GM19467 (cell line): ENCODE data around the gene HSD3B7.

Source experiments
- ATAC-seq: cut with Tn5 transposase; IDR thresholded peaks from one replicate; pipeline ENCODE4 v1.9.1; 2021; ENCODE audit warnings: mild to moderate bottlenecking, moderate library complexity; ENCODE audit not compliant: unreplicated experiment

HSD3B7 gene

GRCh38 chr16:30982548-30983288 is 2.3 kb upstream of the HSD3B7 start:
- no peak for ATAC-seq

- no peak for ATAC-seq
These were observed 1.6 kb upstream of the HSD3B7 start for GRCh38 chr16:30983289-30983889.

- ATAC-seq: no peak
These were observed 953 bp upstream of the HSD3B7 start for GRCh38 chr16:30983898-30984610.

GRCh38 chr16:30985401-30986128 is 558 bp downstream of the HSD3B7 start:
- ATAC-seq: no peak

GRCh38 chr16:30986129-30986991 is 1.4 kb downstream of the HSD3B7 start:
- ATAC-seq: no peak

- ATAC-seq: no peak
These were observed 2.7 kb downstream of the HSD3B7 start for GRCh38 chr16:30987581-30988190.

- ATAC-seq: no peak
These were observed 4.6 kb downstream of the HSD3B7 start for GRCh38 chr16:30989469-30990047.

- no peak for ATAC-seq
These were observed 5.1 kb downstream of the HSD3B7 start for GRCh38 chr16:30990105-30990504.

- no peak for ATAC-seq
These were observed 6.0 kb downstream of the HSD3B7 start for GRCh38 chr16:30991052-30991451.

- no peak for ATAC-seq
These were observed 7.3 kb downstream of the HSD3B7 start for GRCh38 chr16:30992276-30992780.

GRCh38 chr16:30992931-30993816 is 8.2 kb downstream of the HSD3B7 start:
- ATAC-seq: no peak

GRCh38 chr16:30995927-30996323 is 10.9 kb downstream of the HSD3B7 start:
- ATAC-seq: no peak

- no peak for ATAC-seq
These were observed 11.4 kb downstream of the HSD3B7 start for GRCh38 chr16:30996324-30996984.

- no peak for ATAC-seq
These were observed 12.1 kb downstream of the HSD3B7 start for GRCh38 chr16:30996985-30997724.

- ATAC-seq: no peak
These were observed 13.0 kb downstream of the HSD3B7 start for GRCh38 chr16:30997725-30998711.
